ENCODE data around the gene PRLR. TPM values are rescaled to one million over a fixed set of nuclear protein-coding genes. Genes with fewer than 3 reads are reported as not detected.
"Not testable (repeated sequence)": the region's sequence is repeated elsewhere in the genome, so short reads cannot be mapped to it uniquely, and the experiment has no call there.

The PRLR gene
- total RNA-seq, 2 experiments from 2014 or later, result not detected

- Mint-ChIP-seq H3K9me3 (ENCODE audit: insufficient read depth) (no peaks in the 10 kb centered on the region), H3K36me3 (ENCODE audit: low read depth) (no peaks in the 10 kb centered on the region), H3K27me3 (ENCODE audit: low read depth) (peaks cover 2% of the 10 kb centered on the region), H3K4me3 (no peak within 1 kb of the TSS), H3K4me1 (ENCODE audit: low read depth) (no peaks in the 10 kb centered on the region), H3K27ac (no peak within 1 kb of the TSS)
- ChIA-PET CTCF (no interaction called here), POLR2A (interaction anchor here (0.6 kb wide), 1 partner anchor 356 kb away, joined by 3 read pairs; no protein-coding TSS in a partner anchor)
- DNase-seq (no peak), ATAC-seq (no peak)
Observed at GRCh38 chr5:35047785-35048404, 182.4 kb downstream of the PRLR start, which contains the start of gene AGXT2. TSS of gene AGXT2 (minus strand) at chr5:35047949. CDS start at chr5:35047892, 57 bp downstream.

GRCh38 chr5:35046774-35047173, 183.5 kb downstream of the PRLR start:
- ChIA-PET CTCF (no interaction called here), POLR2A (interaction anchor here (0.6 kb wide), 1 partner anchor 355 kb away, joined by 3 read pairs; no protein-coding TSS in a partner anchor)
- no peak overlapping the region for H3K27ac Mint-ChIP-seq
- H3K4me3 Mint-ChIP-seq, result no peak overlapping the region
- H3K4me1 Mint-ChIP-seq (ENCODE audit: low read depth), result no peaks in the 10 kb centered on the region
- H3K27me3 Mint-ChIP-seq (ENCODE audit: low read depth), result peaks cover 2% of the 10 kb centered on the region
- H3K9me3 Mint-ChIP-seq (ENCODE audit: insufficient read depth), result no peaks in the 10 kb centered on the region
- ATAC-seq, result no peak
- H3K36me3 Mint-ChIP-seq (ENCODE audit: low read depth), result no peaks in the 10 kb centered on the region
- no peak for DNase-seq

GRCh38 chr5:35045280-35045679, 185.0 kb downstream of the PRLR start:
- Mint-ChIP-seq H3K27me3 (ENCODE audit: low read depth) (peaks cover 4% of the 10 kb centered on the region), H3K4me3 (no peak overlapping the region), H3K4me1 (ENCODE audit: low read depth) (no peaks in the 10 kb centered on the region), H3K36me3 (ENCODE audit: low read depth) (no peaks in the 10 kb centered on the region), H3K27ac (no peak overlapping the region), H3K9me3 (ENCODE audit: insufficient read depth) (no peaks in the 10 kb centered on the region)
- ATAC-seq (no peak), DNase-seq (no peak)
- ChIA-PET POLR2A (interaction anchor here (0.6 kb wide), 1 partner anchor 419 kb away, joined by 3 read pairs; no protein-coding TSS in a partner anchor), CTCF (no interaction called here)

DNA sequence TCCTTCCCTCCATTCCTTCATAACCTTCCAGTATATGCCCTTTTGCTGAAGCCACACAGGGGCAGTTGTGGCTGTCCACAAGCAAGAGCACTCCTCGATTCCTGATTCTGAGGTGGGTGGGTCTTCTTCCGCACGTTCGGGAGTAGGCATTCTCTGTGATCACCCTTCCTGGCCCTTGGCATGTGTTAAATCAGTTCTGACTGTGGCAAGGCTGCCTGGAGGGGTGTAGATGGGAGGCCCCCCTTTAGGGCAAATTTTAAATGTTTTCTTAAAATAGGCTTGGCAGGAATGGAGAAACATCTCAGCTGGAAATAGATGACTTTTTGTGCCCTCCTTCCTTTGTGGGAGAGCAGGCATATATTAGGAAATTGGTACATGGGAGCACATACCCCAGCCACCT, 185.6 kb downstream of the PRLR start:
- H3K27me3 Mint-ChIP-seq (ENCODE audit: low read depth), result peaks cover 4% of the 10 kb centered on the region
- ATAC-seq (no peak), DNase-seq (no peak)
- no peaks in the 10 kb centered on the region for H3K9me3 Mint-ChIP-seq (ENCODE audit: insufficient read depth)
- CTCF ChIA-PET, result no interaction called here
- H3K27ac Mint-ChIP-seq, result no peak overlapping the region
- no peak overlapping the region for H3K4me3 Mint-ChIP-seq
- H3K4me1 Mint-ChIP-seq (ENCODE audit: low read depth), result no peaks in the 10 kb centered on the region
- no peaks in the 10 kb centered on the region for H3K36me3 Mint-ChIP-seq (ENCODE audit: low read depth)
- POLR2A ChIA-PET, result no interaction called here

- no peaks in the 10 kb centered on the region for H3K36me3 Mint-ChIP-seq (ENCODE audit: low read depth)
- POLR2A ChIA-PET, result no interaction called here
- H3K4me1 Mint-ChIP-seq (ENCODE audit: low read depth), result no peaks in the 10 kb centered on the region
- CTCF ChIA-PET, result interaction anchor here (0.7 kb wide), 1 partner anchor 370 kb away, joined by 3 read pairs; no protein-coding TSS in a partner anchor
- H3K9me3 Mint-ChIP-seq (ENCODE audit: insufficient read depth), result no peaks in the 10 kb centered on the region
- no peak overlapping the region for H3K27ac Mint-ChIP-seq
- H3K27me3 Mint-ChIP-seq (ENCODE audit: low read depth), result peaks cover 2% of the 10 kb centered on the region
- H3K4me3 Mint-ChIP-seq, result no peak overlapping the region
- no peak for DNase-seq
- ATAC-seq, result no peak
Observed at GRCh38 chr5:35042781-35043180, 187.5 kb downstream of the PRLR start.

GRCh38 chr5:35041261-35041660, 189.0 kb downstream of the PRLR start:
- H3K27me3 Mint-ChIP-seq (ENCODE audit: low read depth), result peaks cover 4% of the 10 kb centered on the region
- no peaks in the 10 kb centered on the region for H3K36me3 Mint-ChIP-seq (ENCODE audit: low read depth)
- no peak for DNase-seq
- H3K9me3 Mint-ChIP-seq (ENCODE audit: insufficient read depth), result no peaks in the 10 kb centered on the region
- POLR2A ChIA-PET, result no interaction called here
- no peak for ATAC-seq
- H3K4me1 Mint-ChIP-seq (ENCODE audit: low read depth), result no peaks in the 10 kb centered on the region
- H3K27ac Mint-ChIP-seq, result no peak overlapping the region
- H3K4me3 Mint-ChIP-seq, result no peak overlapping the region
- CTCF ChIA-PET, result interaction anchor here (1.1 kb wide), 1 partner anchor 10 kb away, joined by 3 read pairs; no protein-coding TSS in a partner anchor

DNA sequence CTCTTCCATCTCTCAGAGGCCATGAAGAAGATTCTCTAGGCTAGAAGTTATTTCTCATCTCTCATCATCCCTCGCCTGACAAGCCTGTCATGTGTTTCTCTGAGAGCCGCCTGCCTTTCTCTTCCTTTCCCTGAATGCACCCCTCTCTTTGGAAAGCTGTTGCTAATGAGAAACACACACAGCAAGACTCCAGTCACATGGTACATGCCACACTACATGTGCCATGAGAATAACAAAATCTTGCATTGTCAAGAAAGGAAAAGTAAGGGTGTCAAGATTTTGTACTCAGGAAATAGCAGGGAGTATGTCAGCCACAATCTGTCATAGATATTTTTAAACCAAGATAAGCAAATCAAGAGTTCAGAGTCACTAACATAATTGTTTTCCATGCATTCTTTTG, 191.4 kb downstream of the PRLR start:
- Mint-ChIP-seq H3K4me3 (no peak overlapping the region), H3K27me3 (ENCODE audit: low read depth) (peaks cover 5% of the 10 kb centered on the region), H3K27ac (no peak overlapping the region), H3K4me1 (ENCODE audit: low read depth) (no peaks in the 10 kb centered on the region), H3K36me3 (ENCODE audit: low read depth) (no peaks in the 10 kb centered on the region), H3K9me3 (ENCODE audit: insufficient read depth) (no peaks in the 10 kb centered on the region)
- DNase-seq, result no peak
- POLR2A ChIA-PET, result no interaction called here
- CTCF ChIA-PET, result no interaction called here
- ATAC-seq, result no peak

DNA sequence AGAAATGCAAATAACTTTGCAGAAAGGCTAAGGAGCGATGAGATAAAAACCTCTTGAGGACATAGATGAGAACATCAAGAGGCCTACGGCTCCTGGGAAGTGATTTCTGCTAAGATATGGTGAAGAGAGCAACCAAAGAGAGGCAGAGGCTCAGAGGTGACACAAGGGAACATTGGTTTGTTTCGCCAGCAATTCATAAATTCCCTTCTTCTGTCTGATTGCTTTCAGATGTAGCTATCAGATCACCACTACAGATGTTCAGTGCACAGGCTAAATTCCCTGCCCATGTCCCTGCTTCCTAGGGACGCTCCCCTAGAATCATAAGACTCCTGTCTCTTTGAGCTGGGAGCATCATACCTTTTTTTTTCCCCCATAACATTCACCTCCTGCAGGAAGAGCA, 193.8 kb downstream of the PRLR start:
- Mint-ChIP-seq H3K4me1 (ENCODE audit: low read depth) (no peaks in the 10 kb centered on the region), H3K36me3 (ENCODE audit: low read depth) (no peaks in the 10 kb centered on the region), H3K4me3 (no peak overlapping the region), H3K27me3 (ENCODE audit: low read depth) (peaks cover 5% of the 10 kb centered on the region), H3K27ac (no peak overlapping the region), H3K9me3 (ENCODE audit: insufficient read depth) (no peaks in the 10 kb centered on the region)
- ChIA-PET POLR2A (no interaction called here), CTCF (interaction anchor here (0.9 kb wide), 1 partner anchor 9 kb away, joined by 3 read pairs; no protein-coding TSS in a partner anchor)
- DNase-seq, result no peak
- no peak for ATAC-seq

- ATAC-seq; CTCF ChIA-PET; H3K9me3 Mint-ChIP-seq (ENCODE audit: insufficient read depth); H3K36me3 Mint-ChIP-seq (ENCODE audit: low read depth); H3K4me1 Mint-ChIP-seq (ENCODE audit: low read depth); H3K27me3 Mint-ChIP-seq (ENCODE audit: low read depth); DNase-seq; H3K27ac Mint-ChIP-seq; H3K4me3 Mint-ChIP-seq; POLR2A ChIA-PET: not testable (repeated sequence)
Observed at GRCh38 chr5:35035929-35036328, 194.4 kb downstream of the PRLR start.

- Mint-ChIP-seq H3K4me1 (ENCODE audit: low read depth) (no peaks in the 10 kb centered on the region), H3K27ac (no peak overlapping the region), H3K4me3 (no peak overlapping the region), H3K27me3 (ENCODE audit: low read depth) (peaks cover 3% of the 10 kb centered on the region), H3K9me3 (ENCODE audit: insufficient read depth) (no peaks in the 10 kb centered on the region), H3K36me3 (ENCODE audit: low read depth) (no peaks in the 10 kb centered on the region)
- DNase-seq, result no peak
- CTCF ChIA-PET, result no interaction called here
- ATAC-seq, result no peak
- POLR2A ChIA-PET, result no interaction called here
Observed at GRCh38 chr5:35035271-35035670, 195.0 kb downstream of the PRLR start.

- ChIA-PET CTCF (no interaction called here), POLR2A (no interaction called here)
- Mint-ChIP-seq H3K27me3 (ENCODE audit: low read depth) (peaks cover 6% of the 10 kb centered on the region), H3K4me1 (ENCODE audit: low read depth) (no peaks in the 10 kb centered on the region), H3K36me3 (ENCODE audit: low read depth) (no peaks in the 10 kb centered on the region), H3K9me3 (ENCODE audit: insufficient read depth) (no peaks in the 10 kb centered on the region), H3K27ac (no peak overlapping the region), H3K4me3 (no peak overlapping the region)
- DNase-seq, result no peak
- no peak for ATAC-seq
Observed at GRCh38 chr5:35032356-35032755, 197.9 kb downstream of the PRLR start.

DNA sequence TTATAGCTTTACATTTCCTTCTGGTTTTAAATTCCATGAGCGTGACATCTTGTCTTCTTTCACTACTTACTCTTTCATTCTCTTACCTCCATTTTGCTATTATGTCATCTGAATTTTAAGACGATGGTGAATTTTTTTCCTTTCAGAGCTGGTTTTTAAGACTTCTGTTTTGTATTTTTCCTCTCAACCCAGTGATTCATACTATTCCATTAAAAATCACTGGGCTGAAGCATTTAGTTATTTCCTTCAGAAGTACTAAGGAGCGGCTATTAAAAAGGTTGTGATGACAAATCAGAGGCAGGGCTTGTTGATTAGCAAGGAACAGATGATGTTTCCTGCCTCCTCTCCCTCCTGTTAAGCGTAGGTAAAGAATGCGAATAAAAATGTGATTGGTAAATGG, 199.0 kb downstream of the PRLR start:
- CTCF ChIA-PET, result interaction anchor here (1.1 to 1.2 kb wide), 2 partner anchors 11 to 81 kb away, joined by 3 read pairs; no protein-coding TSS in a partner anchor
- no peaks in the 10 kb centered on the region for H3K36me3 Mint-ChIP-seq (ENCODE audit: low read depth)
- no peaks in the 10 kb centered on the region for H3K9me3 Mint-ChIP-seq (ENCODE audit: insufficient read depth)

More for the DNA sequence above, 199.0 kb downstream of the PRLR start:
- Mint-ChIP-seq H3K4me1 (ENCODE audit: low read depth) (no peaks in the 10 kb centered on the region), H3K4me3 (no peak overlapping the region), H3K27ac (no peak overlapping the region), H3K27me3 (ENCODE audit: low read depth) (peaks cover 6% of the 10 kb centered on the region)
- POLR2A ChIA-PET, result no interaction called here
- ATAC-seq (no peak), DNase-seq (no peak)
